Kidney (tissue), 14 donors: ENCODE data around the gene IL1RAPL2. TPM values are rescaled to one million over a fixed set of nuclear protein-coding genes. Genes with fewer than 3 reads are reported as not detected.

Experiments
- DNase-seq, 5 donors: peaks; one replicate each; pipeline ENCODE4 v3.0.0-alpha.2; 2013 to 2020
- FAIRE-seq: peaks from 2 replicates; lab custom pipeline; 2012; peaks lifted over from hg19 to GRCh38; lab: Jason Lieb, UNC
- H3K27ac ChIP-seq, 2 donors: one replicate each; pipeline ENCODE4 v1.7.0; 2013; ENCODE audit warnings: low read depth in 2 of 2, low read length in 2 of 2, inconsistent platforms in 1 of 2
- H3K27me3 ChIP-seq: one replicate; pipeline ENCODE4 v1.7.1; 2013; ENCODE audit warnings: low read length, inconsistent platforms; ENCODE audit not compliant: control insufficient read depth, insufficient read depth
- H3K36me3 ChIP-seq, 3 donors: one replicate each; pipeline versions ENCODE4 v1.7.0 to v1.7.1; 2013; ENCODE audit warnings: low read length in 3 of 3, control low read depth in 1 of 3, inconsistent platforms in 1 of 3; ENCODE audit not compliant: insufficient read depth in 3 of 3, control insufficient read depth in 2 of 3
- H3K4me1 ChIP-seq, 3 donors: one replicate each; pipeline versions ENCODE4 v1.7.0 to v1.7.1; 2013; ENCODE audit warnings: low read length in 3 of 3, inconsistent platforms in 1 of 3, low read depth in 1 of 3; ENCODE audit not compliant: control insufficient read depth in 2 of 3, insufficient read depth in 2 of 3
- H3K4me3 ChIP-seq, 3 donors: one replicate each; pipeline versions ENCODE4 v1.7.0 to v1.8.1; 2013; ENCODE audit warnings: low read length in 3 of 3, control low read depth in 1 of 3, inconsistent platforms in 1 of 3
- H3K9ac ChIP-seq, 3 donors: one replicate each; pipeline versions ENCODE4 v1.7.0 to v1.7.1; 2013; ENCODE audit warnings: low read length in 3 of 3, control low read depth in 1 of 3, inconsistent platforms in 1 of 3
- H3K9me3 ChIP-seq, 3 donors: one replicate each; pipeline versions ENCODE4 v1.7.0 to v1.7.1; 2013; ENCODE audit warnings: low read length in 3 of 3, control low read depth in 1 of 3, inconsistent platforms in 1 of 3; ENCODE audit not compliant: control insufficient read depth in 2 of 3, insufficient read depth in 1 of 3
- intact Hi-C: fragments of 100-400 bp; cut with DNase I; formaldehyde crosslinking; loops from one replicate; pipeline ENCODE4 v1.11.1; 2022
- polyA plus RNA-seq: library from polyadenylated mRNA; stranded (reverse); fragments of 350-450 nt; fragmentation: Illumina TruSeq; extraction: RNeasy Lipid Tissue Mini Kit (QIAGEN cat#74804); gene quantifications from one replicate; pipeline ENCODE4 v1.2.3, GENCODE V29; 2014; ENCODE audit warnings: low read depth, low replicate concordance; ENCODE audit not compliant: insufficient read depth
- total RNA-seq: library from RNA; stranded (reverse); fragmentation: NEBNext Ultra II Directional; extraction: Animal tissue kit (Norgen Biotek cat#: 25700); gene quantifications from one replicate; pipeline ENCODE4 v1.2.1, GENCODE V29; 2021
- TF ChIP-seq, protein P1 (sequence below): IDR thresholded peaks from 3 replicates; pipeline ENCODE4 v1.5.1; 2012; ENCODE audit warnings: mild to moderate bottlenecking, moderate library complexity, borderline replicate concordance; ENCODE audit not compliant: insufficient read depth; ENCODE audit errors: extremely low read depth
- donor health status: control.
- donor health status: control.
- donor health status: control.
- donor health status: control.
- donor health status: control.
- donor health status: DM: yes; HTN: yes; CAD: no.
- donor health status: Normal renal cell carcinoma (clear cell type).

Gene IL1RAPL2
- total and polyA plus RNA-seq, 2 donors from 2014 or later, result 0.13 to 0.25 TPM

DNA sequence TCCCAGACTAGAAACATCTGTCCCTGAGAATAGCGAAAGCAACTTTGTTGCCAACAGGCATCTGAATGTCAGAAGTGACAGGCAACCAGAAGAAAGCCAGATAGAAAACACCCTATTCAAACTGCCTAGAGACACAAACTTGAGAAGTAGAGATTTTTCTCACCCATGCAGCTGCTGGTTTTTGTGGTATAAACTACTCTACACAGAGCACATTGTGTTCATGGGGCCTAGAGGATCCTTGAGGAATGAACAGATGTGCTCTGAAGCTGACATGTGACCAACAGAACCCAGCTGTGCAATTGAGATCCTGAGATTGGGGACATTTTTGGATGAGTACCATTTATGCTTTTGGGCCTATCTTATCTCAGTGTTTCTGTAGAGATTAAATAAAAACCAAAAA is 1192.8 kb downstream of the IL1RAPL2 start:
- Histone ChIP-seq H3K27me3 (no peaks in the 10 kb centered on the region), H3K9me3 (no peaks in the 10 kb centered on the region), H3K36me3 (no peaks in the 10 kb centered on the region), H3K4me1 (no peaks in the 10 kb centered on the region), H3K4me3 (no peak overlapping the region), H3K9ac (no peak overlapping the region), H3K27ac (no peak overlapping the region)
- TF ChIP-seq, protein P1, sequence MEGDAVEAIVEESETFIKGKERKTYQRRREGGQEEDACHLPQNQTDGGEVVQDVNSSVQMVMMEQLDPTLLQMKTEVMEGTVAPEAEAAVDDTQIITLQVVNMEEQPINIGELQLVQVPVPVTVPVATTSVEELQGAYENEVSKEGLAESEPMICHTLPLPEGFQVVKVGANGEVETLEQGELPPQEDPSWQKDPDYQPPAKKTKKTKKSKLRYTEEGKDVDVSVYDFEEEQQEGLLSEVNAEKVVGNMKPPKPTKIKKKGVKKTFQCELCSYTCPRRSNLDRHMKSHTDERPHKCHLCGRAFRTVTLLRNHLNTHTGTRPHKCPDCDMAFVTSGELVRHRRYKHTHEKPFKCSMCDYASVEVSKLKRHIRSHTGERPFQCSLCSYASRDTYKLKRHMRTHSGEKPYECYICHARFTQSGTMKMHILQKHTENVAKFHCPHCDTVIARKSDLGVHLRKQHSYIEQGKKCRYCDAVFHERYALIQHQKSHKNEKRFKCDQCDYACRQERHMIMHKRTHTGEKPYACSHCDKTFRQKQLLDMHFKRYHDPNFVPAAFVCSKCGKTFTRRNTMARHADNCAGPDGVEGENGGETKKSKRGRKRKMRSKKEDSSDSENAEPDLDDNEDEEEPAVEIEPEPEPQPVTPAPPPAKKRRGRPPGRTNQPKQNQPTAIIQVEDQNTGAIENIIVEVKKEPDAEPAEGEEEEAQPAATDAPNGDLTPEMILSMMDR, result no peak
- FAIRE-seq (no peak), DNase-seq (peak in 1 of 5 donors; percentile 3)
- intact Hi-C loops, result no loop called here

- FAIRE-seq, result no peak
These were observed 1193.6 kb downstream of the IL1RAPL2 start for GRCh38 chrX:105759598-105759997.

DNA sequence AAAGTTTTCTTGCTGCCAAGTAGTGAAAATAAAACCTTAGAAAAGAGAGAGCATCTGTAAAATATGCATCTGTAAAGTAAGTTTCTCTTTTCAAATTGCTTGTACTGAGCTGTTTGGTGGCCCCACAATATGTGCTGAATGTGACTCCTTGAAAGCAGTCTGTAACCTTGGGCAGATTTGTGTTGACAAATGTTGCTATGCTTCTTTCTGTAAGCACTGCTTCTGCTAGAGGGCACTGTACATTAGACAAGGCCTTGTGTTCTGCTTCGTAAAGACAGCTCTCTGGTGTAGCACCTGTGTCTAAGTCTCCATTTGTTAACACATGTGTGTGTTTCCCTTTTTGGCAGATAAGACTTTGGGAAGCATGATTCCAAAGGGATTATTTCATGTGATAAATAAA is 1199.7 kb downstream of the IL1RAPL2 start:
- Histone ChIP-seq H3K9ac (no peak overlapping the region), H3K36me3 (no peaks in the 10 kb centered on the region), H3K27ac (no peak overlapping the region), H3K4me1 (no peaks in the 10 kb centered on the region), H3K9me3 (no peaks in the 10 kb centered on the region), H3K27me3 (peaks cover 2% of the 10 kb centered on the region), H3K4me3 (no peak overlapping the region)
- intact Hi-C loops, result no loop called here
- FAIRE-seq (no peak), DNase-seq (peak in 2 of 5 donors; percentile 5 to 17)
- TF ChIP-seq, protein P1, result no peak

More at GRCh38 chrX:105759598-105759997, 1193.6 kb downstream of the IL1RAPL2 start:
- Histone ChIP-seq H3K9ac (no peak overlapping the region), H3K4me3 (no peak overlapping the region), H3K4me1 (no peaks in the 10 kb centered on the region), H3K9me3 (no peaks in the 10 kb centered on the region), H3K36me3 (no peaks in the 10 kb centered on the region), H3K27ac (no peak overlapping the region), H3K27me3 (no peaks in the 10 kb centered on the region)
- TF ChIP-seq, protein P1, result no peak
- DNase-seq, result no peak
- intact Hi-C loops, result no loop called here

DNA sequence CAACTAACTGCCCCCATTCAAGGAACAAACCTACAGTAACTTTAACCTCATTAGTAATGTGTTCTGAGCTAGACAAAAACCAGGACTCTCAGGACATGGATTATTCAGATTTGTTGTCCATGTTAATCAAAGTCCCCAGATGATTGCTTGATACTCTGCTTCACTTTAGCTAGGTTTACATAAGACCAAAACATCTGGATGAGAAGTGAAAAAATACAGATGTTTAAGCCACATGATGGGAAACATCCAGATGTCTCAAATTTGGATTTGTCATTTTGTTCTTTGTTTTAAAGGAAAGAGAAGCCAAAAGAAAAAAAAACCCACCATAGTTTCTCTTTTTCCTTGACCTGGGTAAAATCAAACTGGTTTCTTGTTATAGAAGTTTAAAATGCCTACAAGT is 1207.8 kb downstream of the IL1RAPL2 start:
- Histone ChIP-seq H3K27ac (no peak overlapping the region), H3K4me3 (no peak overlapping the region), H3K9me3 (no peaks in the 10 kb centered on the region), H3K4me1 (no peaks in the 10 kb centered on the region), H3K27me3 (no peaks in the 10 kb centered on the region), H3K9ac (no peak overlapping the region), H3K36me3 (no peaks in the 10 kb centered on the region)
- TF ChIP-seq, protein P1, result no peak
- intact Hi-C loops, result no loop called here
- DNase-seq (no peak), FAIRE-seq (no peak)
